GM19043 (cell line): Measurements from ENCODE around the gene KLK8.

Experiments used
- ATAC-seq: cut with Tn5 transposase; IDR thresholded peaks from one replicate; pipeline ENCODE4 v1.9.1; 2021; ENCODE audit warnings: low read depth; ENCODE audit not compliant: unreplicated experiment

The KLK8 gene

DNA sequence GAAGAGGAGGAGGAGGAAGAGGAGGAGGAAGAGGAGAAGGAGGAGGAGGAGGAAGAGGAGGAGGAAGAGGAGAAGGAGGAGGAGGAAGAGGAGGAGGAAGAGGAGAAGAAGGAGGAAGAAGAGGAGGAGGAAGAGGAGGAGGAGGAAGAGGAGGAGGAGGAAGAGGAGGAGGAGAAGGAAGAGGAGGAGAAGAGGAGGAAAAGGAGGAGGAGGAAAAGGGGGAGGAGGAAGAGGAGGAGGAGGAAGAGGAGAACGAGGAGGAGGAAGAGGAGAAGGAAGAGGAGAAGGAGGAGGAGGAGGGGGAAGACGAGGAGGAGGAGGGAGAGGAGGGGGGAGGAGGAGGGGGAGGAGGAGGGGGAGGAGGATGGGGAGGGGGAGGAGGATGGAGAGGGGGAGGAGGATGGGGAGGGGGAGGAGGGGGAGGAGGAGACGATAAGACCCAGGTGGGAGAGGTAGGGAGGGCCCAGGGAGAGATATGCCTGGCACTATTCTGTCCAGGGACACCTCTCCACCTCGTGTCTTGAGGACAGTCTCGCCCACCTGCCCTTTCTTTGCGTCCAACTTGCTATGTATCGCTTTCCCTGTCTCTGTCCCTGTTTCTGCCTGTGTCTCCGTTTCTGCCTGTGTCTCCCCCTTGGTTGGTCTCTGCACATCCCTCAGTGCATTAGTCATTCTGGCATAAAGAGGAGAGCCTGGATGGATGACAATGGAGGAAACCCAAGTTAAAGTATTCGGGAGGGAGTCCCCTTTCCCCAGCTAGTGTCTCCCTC is 41.5 kb downstream of the KLK8 start:
- no peak for ATAC-seq

DNA sequence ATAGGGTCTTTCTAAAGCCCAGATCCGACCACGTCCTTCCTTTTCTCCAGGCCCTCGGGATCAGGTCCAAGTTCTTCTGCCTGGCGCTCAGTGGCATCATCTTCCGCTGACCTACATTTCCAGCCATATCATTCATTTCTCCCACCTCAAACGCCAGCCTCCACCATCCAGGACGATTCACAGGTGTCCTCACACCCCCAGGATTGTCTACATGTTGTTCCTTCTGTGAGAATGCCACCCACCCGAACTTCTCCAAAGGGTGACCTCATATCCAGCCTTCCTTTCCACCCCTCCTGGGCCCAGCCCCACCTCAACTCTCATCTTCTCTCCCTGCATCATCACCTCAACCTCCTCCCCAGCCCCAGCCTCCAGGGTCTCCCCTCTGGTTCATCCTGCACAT is 43.8 kb downstream of the KLK8 start:
- ATAC-seq, result no peak

DNA sequence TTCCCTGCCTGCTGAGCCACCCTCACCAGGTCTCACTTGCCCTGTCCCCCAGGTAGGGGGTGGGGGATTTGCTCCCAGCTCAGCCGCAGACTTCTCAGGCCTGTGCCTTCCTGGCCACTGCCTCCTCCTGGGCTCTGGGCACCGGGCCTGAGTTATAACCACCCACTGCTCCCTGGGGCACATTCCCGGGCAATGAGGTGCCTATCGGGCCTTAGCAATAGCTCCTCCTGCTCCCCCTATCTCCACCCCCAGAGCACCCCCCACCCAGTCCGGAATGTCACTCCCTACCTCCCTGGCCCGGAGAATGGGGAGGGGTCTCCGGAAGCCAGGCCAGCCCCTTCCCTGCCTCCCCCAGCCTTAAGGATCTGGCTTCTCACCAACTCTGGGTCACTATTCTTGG is 48.5 kb downstream of the KLK8 start, which contains the start of gene KLK5:
TSS of gene KLK5 (minus strand) at position 129 of the 400 bp plus-strand sequence. CDS start 381 bp downstream, outside the sequence.
- no peak for ATAC-seq

DNA sequence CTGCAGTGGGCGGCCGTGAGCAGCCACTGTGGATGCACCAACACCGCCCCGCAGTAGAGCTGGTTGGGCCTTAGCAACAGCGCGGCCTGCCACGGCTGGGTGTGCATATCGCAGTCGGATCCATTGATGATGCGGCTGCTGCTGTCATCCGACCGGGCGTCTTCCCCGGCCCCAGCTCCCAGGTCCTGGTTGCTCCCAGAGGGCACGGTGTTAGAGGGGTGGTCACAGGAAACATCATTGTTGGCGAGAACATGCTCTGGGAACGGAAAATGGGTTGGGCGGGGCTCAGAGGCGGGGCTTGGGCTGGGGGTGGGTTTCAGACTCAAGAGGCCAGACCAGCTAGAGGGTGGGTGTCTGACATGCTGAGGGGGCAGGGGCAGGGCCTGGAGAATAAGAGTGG is 51.5 kb downstream of the KLK8 start:
- ATAC-seq, result no peak

DNA sequence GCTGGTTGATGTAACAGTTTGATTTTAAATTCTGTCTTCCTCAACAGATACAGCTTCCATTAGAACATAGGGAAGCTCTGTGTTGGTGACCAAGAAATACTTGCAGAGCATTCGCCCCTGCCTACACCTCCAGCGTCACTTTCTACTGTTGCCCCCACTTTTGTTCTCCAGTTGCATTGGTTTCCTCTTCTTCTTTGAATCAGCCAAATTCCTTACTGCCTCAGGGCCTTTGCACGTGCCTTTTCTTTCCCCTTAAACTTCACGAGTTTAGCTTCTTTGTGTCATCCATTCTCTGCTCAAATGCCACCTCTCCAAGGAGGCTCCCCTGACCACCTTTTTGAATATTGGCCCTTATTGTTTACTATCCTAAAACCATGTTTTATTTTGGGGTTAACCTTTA is 54.3 kb downstream of the KLK8 start:
- no peak for ATAC-seq
